Stimulated activated CD8-positive, alpha-beta memory T cell treated with anti-CD3 and anti-CD28 coated beads, Interleukin-7, amount 100 ng/mL, for 1 hour (primary cell): Measurements from ENCODE around the gene MLXIP.

Experiments
- DNase-seq, 2 donors: peaks; one replicate each; pipeline ENCODE4 v3.0.0-alpha.2; 2020; ENCODE audit warnings: low read depth in 2 of 2

The MLXIP gene

GRCh38 chr12:122126713-122127597, 48.4 kb downstream of the MLXIP start:
- DNase-seq = no peak

- no peak for DNase-seq
These were observed 49.3 kb downstream of the MLXIP start for GRCh38 chr12:122127839-122128238.

- no peak for DNase-seq
These were observed 49.9 kb downstream of the MLXIP start for GRCh38 chr12:122128481-122128880.

GRCh38 chr12:122129131-122129530, 50.6 kb downstream of the MLXIP start:
- no peak for DNase-seq

GRCh38 chr12:122130150-122130549, 51.6 kb downstream of the MLXIP start:
- DNase-seq = no peak

- DNase-seq = no peak
These were observed 54.8 kb downstream of the MLXIP start for GRCh38 chr12:122133192-122133950.

- no peak for DNase-seq
These were observed 57.0 kb downstream of the MLXIP start for GRCh38 chr12:122135437-122136031.

- DNase-seq = no peak
These were observed 58.7 kb downstream of the MLXIP start for GRCh38 chr12:122137229-122137628.

- no peak for DNase-seq
These were observed 59.1 kb downstream of the MLXIP start for GRCh38 chr12:122137681-122138080.

GRCh38 chr12:122138181-122138580, 59.6 kb downstream of the MLXIP start:
- no peak for DNase-seq

- no peak for DNase-seq
These were observed 60.1 kb downstream of the MLXIP start for GRCh38 chr12:122138616-122139015.

GRCh38 chr12:122139266-122139665, 60.7 kb downstream of the MLXIP start:
- DNase-seq = no peak

GRCh38 chr12:122139941-122140340, 61.4 kb downstream of the MLXIP start:
- no peak for DNase-seq

- no peak for DNase-seq
These were observed 62.1 kb downstream of the MLXIP start for GRCh38 chr12:122140467-122141257.

GRCh38 chr12:122141911-122142725, 63.6 kb downstream of the MLXIP start:
- no peak for DNase-seq

GRCh38 chr12:122142857-122143256, 64.3 kb downstream of the MLXIP start:
- no peak for DNase-seq

GRCh38 chr12:122144885-122145284, 66.3 kb downstream of the MLXIP start:
- DNase-seq = no peak

GRCh38 chr12:122145505-122146330, 67.2 kb downstream of the MLXIP start:
- DNase-seq = no peak

- DNase-seq = no peak
These were observed 69.1 kb downstream of the MLXIP start for GRCh38 chr12:122147514-122148290.
